Measurements from ENCODE around the gene RIOX2. TPM values are rescaled to one million over a fixed set of nuclear protein-coding genes. Genes with fewer than 3 reads are reported as not detected.
"Not testable (repeated sequence)": the region's sequence is repeated elsewhere in the genome, so short reads cannot be mapped to it uniquely, and the experiment has no call there.

RIOX2 gene
- total RNA-seq, 1 donor from 2014 or later = 22.0 TPM

DNA sequence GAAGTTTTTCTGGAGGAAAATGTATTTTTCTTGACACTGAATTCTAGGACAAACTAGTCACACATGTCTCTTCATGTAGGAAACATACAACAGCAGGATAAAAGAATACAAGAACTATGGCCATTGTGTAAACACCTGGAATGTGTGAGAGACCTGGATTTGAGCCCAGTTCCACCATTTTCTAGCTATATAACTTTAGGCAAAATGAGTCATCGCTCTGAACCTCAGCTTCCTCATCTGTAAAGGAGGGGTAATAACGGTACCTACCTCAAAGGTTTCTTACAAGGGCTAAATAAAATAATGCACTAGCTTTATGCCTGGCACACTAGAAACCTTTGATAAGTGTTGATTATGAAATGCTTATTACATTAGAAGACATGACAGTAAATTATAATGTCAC lies 57.8 kb downstream of the RIOX2 start:
- no peaks in the 10 kb centered on the region for H3K27me3 ChIP-seq (ENCODE audit: control insufficient read depth, insufficient read depth, low read length)
- TF ChIP-seq, protein P1, sequence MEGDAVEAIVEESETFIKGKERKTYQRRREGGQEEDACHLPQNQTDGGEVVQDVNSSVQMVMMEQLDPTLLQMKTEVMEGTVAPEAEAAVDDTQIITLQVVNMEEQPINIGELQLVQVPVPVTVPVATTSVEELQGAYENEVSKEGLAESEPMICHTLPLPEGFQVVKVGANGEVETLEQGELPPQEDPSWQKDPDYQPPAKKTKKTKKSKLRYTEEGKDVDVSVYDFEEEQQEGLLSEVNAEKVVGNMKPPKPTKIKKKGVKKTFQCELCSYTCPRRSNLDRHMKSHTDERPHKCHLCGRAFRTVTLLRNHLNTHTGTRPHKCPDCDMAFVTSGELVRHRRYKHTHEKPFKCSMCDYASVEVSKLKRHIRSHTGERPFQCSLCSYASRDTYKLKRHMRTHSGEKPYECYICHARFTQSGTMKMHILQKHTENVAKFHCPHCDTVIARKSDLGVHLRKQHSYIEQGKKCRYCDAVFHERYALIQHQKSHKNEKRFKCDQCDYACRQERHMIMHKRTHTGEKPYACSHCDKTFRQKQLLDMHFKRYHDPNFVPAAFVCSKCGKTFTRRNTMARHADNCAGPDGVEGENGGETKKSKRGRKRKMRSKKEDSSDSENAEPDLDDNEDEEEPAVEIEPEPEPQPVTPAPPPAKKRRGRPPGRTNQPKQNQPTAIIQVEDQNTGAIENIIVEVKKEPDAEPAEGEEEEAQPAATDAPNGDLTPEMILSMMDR (IDR thresholded peaks at IDR 0.05; ENCODE audit: insufficient read depth, low read length, poor library complexity, severe bottlenecking) = no peak
- no peak for DNase-seq (ENCODE audit: low read depth)
- H3K4me3 ChIP-seq (ENCODE audit: low read depth, low read length) = no peak overlapping the region
- no peaks in the 10 kb centered on the region for H3K36me3 ChIP-seq (ENCODE audit: control insufficient read depth, insufficient read depth, low read length)

DNA sequence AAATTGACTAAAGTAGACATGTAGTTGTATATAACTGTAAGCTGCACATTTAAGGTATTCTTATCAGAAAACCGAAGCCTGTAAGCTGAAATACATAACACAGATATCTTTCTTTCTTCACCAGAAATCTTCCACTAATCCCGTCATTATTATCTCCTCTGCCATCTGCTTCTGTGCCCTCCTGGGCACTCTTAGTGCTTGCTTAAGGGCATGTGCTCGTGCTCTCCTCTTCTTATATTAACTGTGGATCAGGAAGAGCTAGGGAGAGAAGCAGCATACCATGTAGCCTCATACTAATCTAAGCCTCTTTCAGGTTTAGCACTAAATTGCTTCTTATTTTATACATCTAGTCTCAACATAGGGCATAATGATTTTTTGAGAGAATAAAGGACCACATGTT lies 60.8 kb downstream of the RIOX2 start:
- no peaks in the 10 kb centered on the region for H3K27me3 ChIP-seq (ENCODE audit: control insufficient read depth, insufficient read depth, low read length)
- H3K4me3 ChIP-seq (ENCODE audit: low read depth, low read length) = no peak overlapping the region
- TF ChIP-seq, protein P1 (IDR thresholded peaks at IDR 0.05; ENCODE audit: insufficient read depth, low read length, poor library complexity, severe bottlenecking) = no peak
- no peak for DNase-seq (ENCODE audit: low read depth)
- no peaks in the 10 kb centered on the region for H3K36me3 ChIP-seq (ENCODE audit: control insufficient read depth, insufficient read depth, low read length)

DNA sequence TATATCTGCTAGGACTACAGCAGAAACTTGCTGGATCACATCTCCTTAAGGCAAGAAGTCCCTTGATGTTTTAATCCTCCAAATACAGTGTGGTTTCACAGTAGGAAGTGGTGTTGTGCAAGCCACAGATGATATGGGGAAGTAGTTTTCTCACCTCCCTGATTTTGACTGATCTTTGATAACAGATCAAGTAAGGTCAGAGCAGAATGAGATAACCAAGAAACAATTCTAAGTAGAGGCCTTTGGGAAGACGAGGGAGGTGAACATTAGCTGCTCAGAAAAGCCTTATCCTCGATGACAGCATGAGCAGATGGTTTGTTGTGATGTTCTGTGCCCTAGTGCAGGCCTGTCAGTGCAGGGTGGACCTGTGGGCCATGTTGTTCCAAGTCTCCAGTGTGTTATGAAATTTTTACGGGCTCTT lies 61.3 kb downstream of the RIOX2 start:
- Histone ChIP-seq H3K4me3 (ENCODE audit: low read depth, low read length) (no peak overlapping the region), H3K27me3 (ENCODE audit: control insufficient read depth, insufficient read depth, low read length) (no peaks in the 10 kb centered on the region), H3K36me3 (ENCODE audit: control insufficient read depth, insufficient read depth, low read length) (no peaks in the 10 kb centered on the region)
- TF ChIP-seq, protein P1 (IDR thresholded peaks at IDR 0.05; ENCODE audit: insufficient read depth, low read length, poor library complexity, severe bottlenecking) = no peak
- DNase-seq (ENCODE audit: low read depth) = no peak

DNA sequence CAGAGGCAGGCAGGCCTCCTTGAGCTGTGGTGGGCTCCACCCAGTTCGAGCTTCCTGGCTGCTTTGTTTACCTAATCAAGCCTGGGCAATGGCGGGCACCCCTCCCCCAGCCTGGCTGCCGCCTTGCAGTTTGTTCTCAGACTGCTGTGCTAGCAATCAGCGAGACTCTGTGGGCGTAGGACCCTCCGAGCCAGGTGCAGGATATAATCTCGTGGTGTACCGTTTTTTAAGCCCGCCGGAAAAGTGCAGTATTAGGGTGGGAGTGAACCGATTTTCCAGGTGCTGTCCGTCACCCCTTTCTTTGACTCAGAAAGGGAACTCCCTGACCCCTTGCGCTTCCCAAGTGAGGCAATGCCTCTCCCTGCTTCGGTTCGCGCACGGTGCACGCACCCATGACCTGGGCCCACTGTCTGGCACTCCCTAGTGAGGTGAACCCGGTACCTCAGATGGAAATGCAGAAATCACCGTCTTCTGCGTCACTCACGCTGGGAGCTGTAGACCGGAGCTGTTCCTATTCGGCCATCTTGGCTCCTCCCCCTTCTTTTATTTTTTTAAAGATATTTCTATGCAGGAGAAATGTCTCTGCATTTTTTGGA lies 61.9 kb downstream of the RIOX2 start:
- not testable (repeated sequence) for H3K36me3 ChIP-seq (ENCODE audit: control insufficient read depth, insufficient read depth, low read length); DNase-seq (ENCODE audit: low read depth); H3K4me3 ChIP-seq (ENCODE audit: low read depth, low read length); H3K27me3 ChIP-seq (ENCODE audit: control insufficient read depth, insufficient read depth, low read length)

DNA sequence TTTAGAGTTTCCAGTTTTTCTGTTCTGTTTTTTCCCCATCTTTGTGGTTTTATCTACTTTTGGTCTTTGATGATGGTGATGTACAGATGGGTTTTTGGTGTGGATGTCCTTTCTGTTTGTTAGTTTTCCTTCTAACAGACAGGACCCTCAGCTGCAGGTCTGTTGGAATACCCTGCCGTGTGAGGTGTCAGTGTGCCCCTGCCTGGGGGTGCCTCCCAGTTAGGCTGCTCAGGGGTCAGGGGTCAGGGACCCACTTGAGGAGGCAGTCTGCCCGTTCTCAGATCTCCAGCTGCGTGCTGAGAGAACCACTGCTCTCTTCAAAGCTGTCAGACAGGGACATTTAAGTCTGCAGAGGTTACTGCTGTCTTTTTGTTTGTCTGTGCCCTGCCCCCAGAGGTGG lies 62.4 kb downstream of the RIOX2 start:
- not testable (repeated sequence) for DNase-seq (ENCODE audit: low read depth); H3K27me3 ChIP-seq (ENCODE audit: control insufficient read depth, insufficient read depth, low read length); H3K4me3 ChIP-seq (ENCODE audit: low read depth, low read length)

DNA sequence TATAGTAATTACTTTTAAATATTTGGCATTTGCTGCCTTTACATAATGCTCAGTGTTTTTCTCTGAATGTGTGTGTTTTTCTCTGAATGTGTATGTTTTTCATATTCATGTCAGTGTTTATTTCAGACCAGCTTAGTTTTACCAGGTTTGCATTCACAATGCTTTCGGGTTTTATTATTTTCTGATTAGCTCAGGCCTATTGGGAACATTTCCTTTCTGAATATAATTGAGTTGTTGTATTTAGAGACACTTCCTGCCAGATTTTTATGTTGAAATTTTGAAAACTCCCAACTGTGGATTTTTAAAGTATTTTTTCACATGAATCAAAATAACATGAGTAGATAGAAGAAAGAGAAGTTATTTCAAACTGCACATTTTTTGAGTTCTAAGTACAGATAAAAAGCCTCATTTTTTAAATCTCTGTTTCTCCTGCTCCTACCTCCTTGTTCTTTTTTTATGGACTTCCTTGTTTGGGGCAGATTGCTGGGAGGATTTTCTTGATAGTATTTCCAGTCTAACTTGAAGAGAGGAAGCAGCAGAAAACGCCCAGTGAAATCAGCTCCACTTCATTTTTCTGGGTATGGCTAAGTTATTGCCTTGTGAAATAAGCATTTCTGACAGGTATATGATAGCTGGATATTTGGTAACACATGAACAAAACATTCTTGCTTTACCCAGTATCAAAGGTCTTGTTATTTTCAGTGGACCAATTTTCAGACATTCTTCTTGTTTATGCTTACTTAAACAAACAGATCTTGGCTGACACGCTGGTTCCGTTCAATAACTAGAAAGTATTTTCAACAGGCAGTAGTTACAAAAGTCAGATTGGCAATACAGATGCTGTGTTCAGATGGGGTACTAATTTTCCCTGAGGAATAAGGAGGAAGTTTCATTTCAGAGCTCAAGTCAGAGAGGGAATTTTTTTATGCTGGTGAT lies 70.7 kb downstream of the RIOX2 start:
- DNase-seq (ENCODE audit: low read depth) = no peak
- no peaks in the 10 kb centered on the region for H3K27me3 ChIP-seq (ENCODE audit: control insufficient read depth, insufficient read depth, low read length)
- TF ChIP-seq, protein P1 (IDR thresholded peaks at IDR 0.05; ENCODE audit: insufficient read depth, low read length, poor library complexity, severe bottlenecking) = no peak
- H3K4me3 ChIP-seq (ENCODE audit: low read depth, low read length) = no peak overlapping the region
- H3K36me3 ChIP-seq (ENCODE audit: control insufficient read depth, insufficient read depth, low read length) = no peaks in the 10 kb centered on the region

More for the DNA sequence above, 62.4 kb downstream of the RIOX2 start:
- not testable (repeated sequence) for H3K36me3 ChIP-seq (ENCODE audit: control insufficient read depth, insufficient read depth, low read length)

Measured in kidney epithelial cell (primary cell).